ENCODE results near the gene CACNA1B. TPM values are rescaled to one million over a fixed set of nuclear protein-coding genes. Genes with fewer than 3 reads are reported as not detected.

Gene CACNA1B
- polyA plus RNA-seq, 1 of the 3 experiments (the other 2 are of a cell fraction), result 0.03 TPM

GRCh38 chr9:138007566-138007917, 130.0 kb downstream of the CACNA1B start:
- no peaks in the 10 kb centered on the region; a peak in 1 of 4 replicates for H3K4me1 ChIP-seq (ENCODE audit: control insufficient read depth in 1 of 2, insufficient read depth in 2 of 2, low read depth in 1 of 2, low read length in 1 of 2)
- 54% methylated on average over 8 of the region's 9 CpGs for WGBS (ENCODE audit: low lambda C conversion rate)
- no peaks in the 10 kb centered on the region for H3K79me2 ChIP-seq (ENCODE audit: insufficient read depth)
- H3K27me3 ChIP-seq (ENCODE audit: insufficient read depth), result no peaks in the 10 kb centered on the region
- H2AFZ ChIP-seq (ENCODE audit: low read depth), result no peak overlapping the region
- H3K4me2 ChIP-seq, result no peak overlapping the region
- no peaks in the 10 kb centered on the region for H3K9me3 ChIP-seq
- ChIA-PET CTCF (interaction anchor here (1.2 kb wide), 1 partner anchor 313 kb away, joined by 3 read pairs; no protein-coding TSS in a partner anchor), POLR2A (no interaction called here)
- no peaks in the 10 kb centered on the region for H3F3A ChIP-seq (replicated peaks; ENCODE audit: insufficient read depth)
- no peaks in the 10 kb centered on the region for H3K36me3 ChIP-seq (replicated peaks in 1 of 2; ENCODE audit: control insufficient read depth in 1 of 2, insufficient read depth in 2 of 2, low read length in 1 of 2)
- no peak overlapping the region for H3K27ac ChIP-seq (ENCODE audit: low read depth in 2 of 2, low read length in 1 of 2)
- no peaks in the 10 kb centered on the region for H4K20me1 ChIP-seq (ENCODE audit: insufficient read depth)
- no peak for TF ChIP-seq TEAD4 (IDR thresholded peaks at IDR 0.05; ENCODE audit: borderline replicate concordance, insufficient read depth)
- TF ChIP-seq USF2 (IDR thresholded peaks at IDR 0.05; ENCODE audit: borderline replicate concordance, low read depth, low read length), result no peak
- TF ChIP-seq CHD2 (IDR thresholded peaks at IDR 0.05; ENCODE audit: low read length, partially characterized antibody), result no peak
- no peak for TF ChIP-seq FOSL2 (IDR thresholded peaks at IDR 0.05; ENCODE audit: borderline replicate concordance, low read depth)
- TF ChIP-seq FOXJ3 (CRISPR knock-in tag; IDR thresholded peaks at IDR 0.05), result no peak
- TF ChIP-seq POLR2AphosphoS5 (IDR thresholded peaks at IDR 0.05; ENCODE audit: low read depth, low read length), result no peak
- TF ChIP-seq SMC3 (IDR thresholded peaks at IDR 0.05; ENCODE audit: low read depth, low read length), result no peak
- no peak for TF ChIP-seq USF1 (IDR thresholded peaks at IDR 0.05; ENCODE audit: borderline replicate concordance, low read depth)
- TF ChIP-seq EZH2phosphoT487 (IDR thresholded peaks at IDR 0.05; ENCODE audit: borderline replicate concordance, low read depth), result no peak
- TF ChIP-seq MAX (IDR thresholded peaks at IDR 0.05; ENCODE audit: low read depth), result no peak
- no peak for TF ChIP-seq FOXM1 (IDR thresholded peaks at IDR 0.05; ENCODE audit: low read depth)
- TF ChIP-seq, protein P1, sequence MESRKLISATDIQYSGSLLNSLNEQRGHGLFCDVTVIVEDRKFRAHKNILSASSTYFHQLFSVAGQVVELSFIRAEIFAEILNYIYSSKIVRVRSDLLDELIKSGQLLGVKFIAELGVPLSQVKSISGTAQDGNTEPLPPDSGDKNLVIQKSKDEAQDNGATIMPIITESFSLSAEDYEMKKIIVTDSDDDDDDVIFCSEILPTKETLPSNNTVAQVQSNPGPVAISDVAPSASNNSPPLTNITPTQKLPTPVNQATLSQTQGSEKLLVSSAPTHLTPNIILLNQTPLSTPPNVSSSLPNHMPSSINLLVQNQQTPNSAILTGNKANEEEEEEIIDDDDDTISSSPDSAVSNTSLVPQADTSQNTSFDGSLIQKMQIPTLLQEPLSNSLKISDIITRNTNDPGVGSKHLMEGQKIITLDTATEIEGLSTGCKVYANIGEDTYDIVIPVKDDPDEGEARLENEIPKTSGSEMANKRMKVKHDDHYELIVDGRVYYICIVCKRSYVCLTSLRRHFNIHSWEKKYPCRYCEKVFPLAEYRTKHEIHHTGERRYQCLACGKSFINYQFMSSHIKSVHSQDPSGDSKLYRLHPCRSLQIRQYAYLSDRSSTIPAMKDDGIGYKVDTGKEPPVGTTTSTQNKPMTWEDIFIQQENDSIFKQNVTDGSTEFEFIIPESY (IDR thresholded peaks at IDR 0.05; ENCODE audit: borderline replicate concordance, low read depth), result no peak
- H3K9me2 ChIP-seq, result no peaks in the 10 kb centered on the region
- no peak for DNase-seq
- no peak overlapping the region for H3K9ac ChIP-seq
- no peak overlapping the region for H3K4me3 ChIP-seq (ENCODE audit: low read depth in 2 of 2, low read length in 1 of 2)

Measured in SK-N-SH (cell line).